GM19193 (cell line): Measurements from ENCODE around the gene FZD2.

Experiments
- POLR2A ChIP-seq: IDR thresholded peaks from 4 replicates; pipeline ENCODE4 v1.6.1; 2011; ENCODE audit not compliant: insufficient read depth, insufficient read length; ENCODE audit errors: extremely low read depth

The FZD2 gene

GRCh38 chr17:44559634-44560554, 2.6 kb downstream of the FZD2 start:
- no peak for TF ChIP-seq POLR2A

- TF ChIP-seq POLR2A, result no peak
Measured at GRCh38 chr17:44561237-44561623, 3.9 kb downstream of the FZD2 start.

DNA sequence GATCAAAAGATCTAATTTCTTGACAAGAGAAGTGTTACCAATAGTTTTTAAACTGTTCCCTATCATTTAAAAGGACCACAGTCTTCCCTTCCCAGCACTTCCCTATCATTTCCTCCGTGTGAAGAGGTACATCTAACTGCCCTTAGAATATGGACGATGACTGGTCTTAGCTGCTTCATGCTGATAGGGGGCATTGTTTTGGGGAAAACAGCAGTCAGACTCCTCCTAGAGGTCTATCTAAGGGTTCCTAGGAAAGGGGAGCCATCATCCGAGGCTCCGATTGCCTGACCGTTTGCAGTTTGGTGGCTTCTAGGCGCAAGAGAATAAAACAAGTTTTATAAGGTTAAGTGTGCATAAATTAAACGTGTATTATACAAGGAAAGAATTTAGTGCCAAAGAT, 7.1 kb downstream of the FZD2 start:
- TF ChIP-seq POLR2A, result no peak

GRCh38 chr17:44565866-44566443, 8.7 kb downstream of the FZD2 start:
- no peak for TF ChIP-seq POLR2A

GRCh38 chr17:44568945-44569858, 11.9 kb downstream of the FZD2 start:
- no peak for TF ChIP-seq POLR2A

GRCh38 chr17:44572801-44573200, 15.5 kb downstream of the FZD2 start:
- no peak for TF ChIP-seq POLR2A

DNA sequence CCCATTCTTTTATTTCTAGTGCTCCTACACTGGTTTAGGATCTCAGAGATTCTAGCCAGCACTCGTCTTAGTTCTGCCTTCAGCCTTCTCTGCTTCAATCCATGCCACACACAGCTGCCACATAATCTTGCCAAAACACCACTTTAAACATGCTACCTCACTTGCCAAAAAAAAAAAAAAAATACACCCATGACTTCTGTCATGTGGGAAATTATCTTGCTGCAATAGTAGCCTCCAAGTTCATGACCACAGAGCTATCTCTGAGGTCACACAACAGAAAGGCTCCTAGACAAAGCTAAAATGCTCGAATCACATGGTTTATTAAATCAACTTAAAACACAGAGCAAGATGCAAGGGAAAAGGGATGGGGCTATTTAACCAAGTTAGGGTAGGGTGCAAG, 18.1 kb downstream of the FZD2 start:
- TF ChIP-seq POLR2A, result no peak

GRCh38 chr17:44578947-44579346, 21.7 kb downstream of the FZD2 start:
- no peak for TF ChIP-seq POLR2A

- no peak for TF ChIP-seq POLR2A
Measured at GRCh38 chr17:44581868-44582267, 24.6 kb downstream of the FZD2 start.

- TF ChIP-seq POLR2A, result no peak
Measured at GRCh38 chr17:44584443-44584842, 27.2 kb downstream of the FZD2 start.

DNA sequence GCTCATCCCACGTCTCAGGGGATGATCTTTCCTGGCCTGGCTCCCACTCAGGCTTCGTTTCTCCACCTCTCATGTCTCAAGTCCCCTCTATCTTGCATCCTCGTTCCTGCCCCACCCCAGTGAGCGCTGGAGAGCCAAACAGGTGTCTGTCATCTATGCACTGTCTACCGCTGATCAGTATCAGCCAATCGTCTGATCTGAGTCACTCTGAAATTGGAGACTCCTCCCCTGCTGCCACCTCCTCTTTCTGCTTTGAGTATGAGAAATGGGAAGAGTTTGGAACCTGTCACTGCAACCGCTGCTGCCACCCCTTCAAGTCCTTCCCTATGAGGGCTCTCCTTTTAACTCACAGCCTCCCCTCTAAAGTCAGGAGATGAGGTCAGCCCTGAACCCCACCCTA, 28.0 kb downstream of the FZD2 start:
- TF ChIP-seq POLR2A, result no peak

DNA sequence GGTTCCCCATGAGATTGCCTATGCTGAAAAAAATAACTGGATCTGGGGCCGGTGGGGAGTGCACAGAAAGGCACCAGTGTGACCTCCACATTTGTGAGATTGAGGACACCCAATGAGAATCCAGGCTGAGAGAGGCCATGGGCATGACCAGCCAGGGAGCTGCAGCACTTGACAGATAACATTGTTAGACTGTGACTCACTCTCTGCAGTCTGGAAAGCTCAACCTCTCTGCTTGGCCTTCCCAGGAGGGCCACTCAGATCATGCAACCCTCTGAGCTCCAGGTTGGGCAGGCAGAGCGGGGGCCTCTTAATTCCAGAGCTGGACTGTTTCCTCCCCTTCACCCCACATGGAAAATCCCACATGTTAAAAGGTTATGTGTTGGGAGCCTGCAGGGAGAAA, 30.1 kb downstream of the FZD2 start:
- TF ChIP-seq POLR2A, result no peak

GRCh38 chr17:44589316-44590071, 32.2 kb downstream of the FZD2 start:
- TF ChIP-seq POLR2A, result no peak

- TF ChIP-seq POLR2A, result no peak
Measured at GRCh38 chr17:44591206-44591605, 33.9 kb downstream of the FZD2 start.
